ENCODE measurements around the gene SLC24A3. TPM values are rescaled to one million over a fixed set of nuclear protein-coding genes. Genes with fewer than 3 reads are reported as not detected.

SLC24A3 gene
- polyA plus RNA-seq, 4 donors: 1.6 to 4.0 (median 3.8) TPM; not detected in 1

GRCh38 chr20:19745106-19745505 is 532.7 kb downstream of the SLC24A3 start:
- H3K9me3 ChIP-seq (ENCODE audit: control insufficient read depth in 2 of 2, insufficient read depth in 1 of 2, low read depth in 1 of 2, low read length in 1 of 2): peaks cover 0 to 3% of the 10 kb centered on the region in 2 donors
- H3K27ac ChIP-seq (ENCODE audit: low read depth in 1 of 3, low read length in 2 of 3): no peak overlapping the region
- H3K36me3 ChIP-seq (ENCODE audit: control insufficient read depth in 3 of 3, insufficient read depth in 2 of 3, low read depth in 1 of 3, low read length in 3 of 3): no peaks in the 10 kb centered on the region
- WGBS, 3 donors: 91 to 93% (median 92%) methylated on average over 3 of the region's 3 CpGs
- FAIRE-seq: no peak
- DNase-seq: no peak
- H3K4me3 ChIP-seq (ENCODE audit: low read depth in 1 of 3, low read length in 3 of 3): no peak overlapping the region
- H3K4me1 ChIP-seq (ENCODE audit: control insufficient read depth in 3 of 3, insufficient read depth in 2 of 3, low read depth in 1 of 3, low read length in 2 of 3): peaks cover 2 to 3% (median 3%) of the 10 kb centered on the region in 3 donors
- no peaks in the 10 kb centered on the region for H3K27me3 ChIP-seq (ENCODE audit: control insufficient read depth in 3 of 3, insufficient read depth in 3 of 3, low read length in 3 of 3)

- no peaks in the 10 kb centered on the region for H3K27me3 ChIP-seq (ENCODE audit: control insufficient read depth in 3 of 3, insufficient read depth in 3 of 3, low read length in 3 of 3)
- FAIRE-seq (no peak), DNase-seq (no peak)
- no peak overlapping the region for H3K27ac ChIP-seq (ENCODE audit: low read depth in 1 of 3, low read length in 2 of 3)
- H3K9me3 ChIP-seq (ENCODE audit: control insufficient read depth in 2 of 2, insufficient read depth in 1 of 2, low read depth in 1 of 2, low read length in 1 of 2): peaks cover 0 to 3% of the 10 kb centered on the region in 2 donors
- 62 to 80% (median 73%) methylated on average over 1 of the region's 1 CpG for WGBS, 3 donors
- no peak overlapping the region for H3K4me3 ChIP-seq (ENCODE audit: low read depth in 1 of 3, low read length in 3 of 3)
- peaks cover 2 to 6% (median 4%) of the 10 kb centered on the region in 3 donors for H3K4me1 ChIP-seq (ENCODE audit: control insufficient read depth in 3 of 3, insufficient read depth in 2 of 3, low read depth in 1 of 3, low read length in 2 of 3)
- H3K36me3 ChIP-seq (ENCODE audit: control insufficient read depth in 3 of 3, insufficient read depth in 2 of 3, low read depth in 1 of 3, low read length in 3 of 3): no peaks in the 10 kb centered on the region
Measured at GRCh38 chr20:19745584-19745983, 533.1 kb downstream of the SLC24A3 start.

- 95 to 97% (median 96%) methylated on average over 1 of the region's 1 CpG for WGBS, 3 donors
- Histone ChIP-seq H3K4me1 (ENCODE audit: control insufficient read depth in 3 of 3, insufficient read depth in 2 of 3, low read depth in 1 of 3, low read length in 2 of 3) (peaks cover 2 to 14% (median 7%) of the 10 kb centered on the region in 3 donors), H3K36me3 (ENCODE audit: control insufficient read depth in 3 of 3, insufficient read depth in 2 of 3, low read depth in 1 of 3, low read length in 3 of 3) (no peaks in the 10 kb centered on the region), H3K9me3 (ENCODE audit: control insufficient read depth in 2 of 2, insufficient read depth in 1 of 2, low read depth in 1 of 2, low read length in 1 of 2) (peaks cover 0 to 3% of the 10 kb centered on the region in 2 donors), H3K27ac (ENCODE audit: low read depth in 1 of 3, low read length in 2 of 3) (no peak overlapping the region), H3K27me3 (ENCODE audit: control insufficient read depth in 3 of 3, insufficient read depth in 3 of 3, low read length in 3 of 3) (no peaks in the 10 kb centered on the region), H3K4me3 (ENCODE audit: low read depth in 1 of 3, low read length in 3 of 3) (no peak overlapping the region)
- no peak for FAIRE-seq
- no peak for DNase-seq
Measured at GRCh38 chr20:19746396-19746795, 534.0 kb downstream of the SLC24A3 start.

- H3K27me3 ChIP-seq (ENCODE audit: control insufficient read depth in 3 of 3, insufficient read depth in 3 of 3, low read length in 3 of 3): no peaks in the 10 kb centered on the region
- peaks cover 0 to 3% of the 10 kb centered on the region in 2 donors for H3K9me3 ChIP-seq (ENCODE audit: control insufficient read depth in 2 of 2, insufficient read depth in 1 of 2, low read depth in 1 of 2, low read length in 1 of 2)
- 77 to 92% (median 91%) methylated on average over 4 of the region's 4 CpGs for WGBS, 3 donors
- no peaks in the 10 kb centered on the region for H3K36me3 ChIP-seq (ENCODE audit: control insufficient read depth in 3 of 3, insufficient read depth in 2 of 3, low read depth in 1 of 3, low read length in 3 of 3)
- no peak overlapping the region for H3K4me3 ChIP-seq (ENCODE audit: low read depth in 1 of 3, low read length in 3 of 3)
- no peak for DNase-seq
- no peak overlapping the region for H3K27ac ChIP-seq (ENCODE audit: low read depth in 1 of 3, low read length in 2 of 3)
- H3K4me1 ChIP-seq (ENCODE audit: control insufficient read depth in 3 of 3, insufficient read depth in 2 of 3, low read depth in 1 of 3, low read length in 2 of 3): peaks cover 2 to 19% (median 7%) of the 10 kb centered on the region in 3 donors
- no peak for FAIRE-seq
Measured at GRCh38 chr20:19747903-19748302, 535.5 kb downstream of the SLC24A3 start.

GRCh38 chr20:19748681-19749080 is 536.2 kb downstream of the SLC24A3 start:
- Histone ChIP-seq H3K4me3 (ENCODE audit: low read depth in 1 of 3, low read length in 3 of 3) (no peak overlapping the region), H3K9me3 (ENCODE audit: control insufficient read depth in 2 of 2, insufficient read depth in 1 of 2, low read depth in 1 of 2, low read length in 1 of 2) (peaks cover 0 to 3% of the 10 kb centered on the region in 2 donors), H3K27me3 (ENCODE audit: control insufficient read depth in 3 of 3, insufficient read depth in 3 of 3, low read length in 3 of 3) (no peaks in the 10 kb centered on the region), H3K27ac (ENCODE audit: low read depth in 1 of 3, low read length in 2 of 3) (no peak overlapping the region), H3K36me3 (ENCODE audit: control insufficient read depth in 3 of 3, insufficient read depth in 2 of 3, low read depth in 1 of 3, low read length in 3 of 3) (no peaks in the 10 kb centered on the region), H3K4me1 (ENCODE audit: control insufficient read depth in 3 of 3, insufficient read depth in 2 of 3, low read depth in 1 of 3, low read length in 2 of 3) (peaks cover 2 to 19% (median 7%) of the 10 kb centered on the region in 3 donors)
- 20 to 64% (median 33%) methylated on average over 2 of the region's 2 CpGs for WGBS, 3 donors
- FAIRE-seq (peak; percentile 10), DNase-seq (peak; percentile 37 to 67)

GRCh38 chr20:19749618-19750071 is 537.2 kb downstream of the SLC24A3 start:
- peak in 1 of 2 donors; percentile 36 for DNase-seq
- Histone ChIP-seq H3K27ac (ENCODE audit: low read depth in 1 of 3, low read length in 2 of 3) (no peak overlapping the region), H3K4me1 (ENCODE audit: control insufficient read depth in 3 of 3, insufficient read depth in 2 of 3, low read depth in 1 of 3, low read length in 2 of 3) (peaks cover 2 to 19% (median 7%) of the 10 kb centered on the region in 3 donors), H3K27me3 (ENCODE audit: control insufficient read depth in 3 of 3, insufficient read depth in 3 of 3, low read length in 3 of 3) (no peaks in the 10 kb centered on the region), H3K4me3 (ENCODE audit: low read depth in 1 of 3, low read length in 3 of 3) (no peak overlapping the region), H3K36me3 (ENCODE audit: control insufficient read depth in 3 of 3, insufficient read depth in 2 of 3, low read depth in 1 of 3, low read length in 3 of 3) (no peaks in the 10 kb centered on the region), H3K9me3 (ENCODE audit: control insufficient read depth in 2 of 2, insufficient read depth in 1 of 2, low read depth in 1 of 2, low read length in 1 of 2) (peaks cover 0 to 3% of the 10 kb centered on the region in 2 donors)
- 50 to 74% (median 62%) methylated on average over 3 of the region's 3 CpGs for WGBS, 3 donors
- no peak for FAIRE-seq

GRCh38 chr20:19750101-19750606 is 537.7 kb downstream of the SLC24A3 start:
- DNase-seq (no peak), FAIRE-seq (no peak)
- Histone ChIP-seq H3K9me3 (ENCODE audit: control insufficient read depth in 2 of 2, insufficient read depth in 1 of 2, low read depth in 1 of 2, low read length in 1 of 2) (peaks cover 0 to 3% of the 10 kb centered on the region in 2 donors), H3K4me1 (ENCODE audit: control insufficient read depth in 3 of 3, insufficient read depth in 2 of 3, low read depth in 1 of 3, low read length in 2 of 3) (peaks cover 2 to 19% (median 7%) of the 10 kb centered on the region in 3 donors), H3K27ac (ENCODE audit: low read depth in 1 of 3, low read length in 2 of 3) (peak overlapping the region in 1 of 3 donors; percentile 84), H3K4me3 (ENCODE audit: low read depth in 1 of 3, low read length in 3 of 3) (no peak overlapping the region), H3K27me3 (ENCODE audit: control insufficient read depth in 3 of 3, insufficient read depth in 3 of 3, low read length in 3 of 3) (no peaks in the 10 kb centered on the region), H3K36me3 (ENCODE audit: control insufficient read depth in 3 of 3, insufficient read depth in 2 of 3, low read depth in 1 of 3, low read length in 3 of 3) (no peaks in the 10 kb centered on the region)
- WGBS, 3 donors: 75 to 91% (median 81%) methylated on average over 4 of the region's 4 CpGs

GRCh38 chr20:19750907-19751636 is 538.6 kb downstream of the SLC24A3 start:
- H3K27me3 ChIP-seq (ENCODE audit: control insufficient read depth in 3 of 3, insufficient read depth in 3 of 3, low read length in 3 of 3): no peaks in the 10 kb centered on the region
- WGBS, 3 donors: 10 to 36% (median 20%) methylated on average over 5 of the region's 5 CpGs
- no peak for FAIRE-seq
- H3K9me3 ChIP-seq (ENCODE audit: control insufficient read depth in 2 of 2, insufficient read depth in 1 of 2, low read depth in 1 of 2, low read length in 1 of 2): no peaks in the 10 kb centered on the region
- H3K4me1 ChIP-seq (ENCODE audit: control insufficient read depth in 3 of 3, insufficient read depth in 2 of 3, low read depth in 1 of 3, low read length in 2 of 3): peaks cover 2 to 19% (median 7%) of the 10 kb centered on the region in 3 donors
- peak overlapping the region in 1 of 3 donors; percentile 33 for H3K4me3 ChIP-seq (ENCODE audit: low read depth in 1 of 3, low read length in 3 of 3)
- DNase-seq: peak; percentile 71 to 88
- no peaks in the 10 kb centered on the region for H3K36me3 ChIP-seq (ENCODE audit: control insufficient read depth in 3 of 3, insufficient read depth in 2 of 3, low read depth in 1 of 3, low read length in 3 of 3)
- peak overlapping the region; percentile 66 to 90 (median 84) for H3K27ac ChIP-seq (ENCODE audit: low read depth in 1 of 3, low read length in 2 of 3)
